ENCODE measurements around the gene FRK. TPM values are rescaled to one million over a fixed set of nuclear protein-coding genes. Genes with fewer than 3 reads are reported as not detected.
"Not testable (repeated sequence)": the region's sequence is repeated elsewhere in the genome, so short reads cannot be mapped to it uniquely, and the experiment has no call there.

Gene FRK, protein sequence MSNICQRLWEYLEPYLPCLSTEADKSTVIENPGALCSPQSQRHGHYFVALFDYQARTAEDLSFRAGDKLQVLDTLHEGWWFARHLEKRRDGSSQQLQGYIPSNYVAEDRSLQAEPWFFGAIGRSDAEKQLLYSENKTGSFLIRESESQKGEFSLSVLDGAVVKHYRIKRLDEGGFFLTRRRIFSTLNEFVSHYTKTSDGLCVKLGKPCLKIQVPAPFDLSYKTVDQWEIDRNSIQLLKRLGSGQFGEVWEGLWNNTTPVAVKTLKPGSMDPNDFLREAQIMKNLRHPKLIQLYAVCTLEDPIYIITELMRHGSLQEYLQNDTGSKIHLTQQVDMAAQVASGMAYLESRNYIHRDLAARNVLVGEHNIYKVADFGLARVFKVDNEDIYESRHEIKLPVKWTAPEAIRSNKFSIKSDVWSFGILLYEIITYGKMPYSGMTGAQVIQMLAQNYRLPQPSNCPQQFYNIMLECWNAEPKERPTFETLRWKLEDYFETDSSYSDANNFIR
- 24.3 TPM for total RNA-seq

DNA sequence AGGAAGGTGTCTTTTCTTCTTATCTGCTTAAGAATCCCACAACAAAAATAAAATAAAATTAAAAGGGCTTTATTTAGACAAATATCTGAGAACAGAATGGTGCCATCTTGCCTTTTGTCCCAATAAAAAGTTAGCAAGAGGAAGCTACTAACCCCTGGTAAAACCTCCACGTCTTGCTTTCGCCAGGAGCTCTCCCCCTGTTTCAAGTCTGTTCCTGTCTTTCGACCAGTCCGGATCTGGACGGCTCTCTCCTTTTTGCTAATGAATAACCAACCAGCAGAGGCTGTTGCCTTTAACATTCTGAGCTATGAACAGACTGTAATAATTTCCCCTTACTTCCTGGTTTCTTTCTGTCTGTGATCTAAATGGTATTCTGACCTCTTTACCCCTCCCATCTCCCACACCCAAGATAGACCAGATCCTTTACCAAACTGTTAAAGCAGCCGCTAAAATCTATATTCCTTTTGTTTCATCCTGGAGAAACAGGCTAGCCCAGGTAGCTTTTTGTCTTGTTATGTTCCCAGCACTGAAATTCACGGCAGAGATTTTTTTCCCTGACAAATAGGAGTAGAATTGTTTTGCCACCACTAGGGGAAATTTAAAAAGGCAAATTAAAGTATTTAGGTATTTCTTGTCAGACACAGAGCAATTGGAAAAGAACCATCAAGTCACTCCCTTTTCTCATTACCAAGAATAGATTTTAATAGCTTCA is at the start of gene FRK:
Gene FRK (minus strand): TSS at position 320 of the 712 bp plus-strand sequence. CDS start 580 bp downstream, outside the sequence.
- DNase-seq (ENCODE audit: low spot score), result peak; percentile 81

DNA sequence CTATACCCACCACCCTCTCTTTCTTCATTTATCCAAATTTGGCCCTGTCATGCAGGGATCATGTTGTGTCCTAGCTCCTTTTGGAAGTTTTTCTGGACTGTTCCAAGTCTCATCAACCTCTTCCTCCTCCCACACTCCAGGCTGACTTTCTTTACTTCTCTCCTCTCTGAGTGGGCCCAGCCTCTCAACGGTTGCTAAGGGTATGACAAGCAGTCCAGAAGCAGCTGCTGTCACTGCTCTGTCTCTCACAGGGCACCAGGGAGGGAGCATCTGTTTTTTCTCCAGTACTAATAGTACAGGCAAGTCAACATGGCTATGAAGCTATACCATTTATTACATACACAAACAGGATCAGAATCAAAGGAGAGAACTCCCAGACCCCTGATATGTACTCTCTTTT is 48.1 kb upstream of the FRK start:
- no peak for DNase-seq (ENCODE audit: low spot score)

DNA sequence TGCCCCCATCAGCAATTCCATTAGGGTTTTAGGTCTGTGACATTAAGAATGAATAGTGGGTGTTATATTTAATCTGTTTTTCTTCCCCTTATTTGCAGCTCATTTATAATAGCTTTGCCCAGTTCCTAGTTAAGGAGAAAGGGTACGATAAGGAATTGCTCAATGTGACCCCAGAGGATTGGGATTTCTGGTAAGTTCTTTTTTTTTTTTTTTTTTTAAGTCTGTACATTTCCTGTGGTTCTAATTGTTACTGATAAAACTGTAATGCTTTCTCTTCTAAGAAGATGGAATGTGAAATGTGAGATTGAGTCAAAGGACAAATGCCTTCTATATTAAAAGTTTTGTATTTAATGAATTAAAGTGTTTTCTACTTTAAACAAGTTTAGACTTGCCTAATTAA is 45.5 kb upstream of the FRK start:
- DNase-seq (ENCODE audit: low spot score), result no peak

DNA sequence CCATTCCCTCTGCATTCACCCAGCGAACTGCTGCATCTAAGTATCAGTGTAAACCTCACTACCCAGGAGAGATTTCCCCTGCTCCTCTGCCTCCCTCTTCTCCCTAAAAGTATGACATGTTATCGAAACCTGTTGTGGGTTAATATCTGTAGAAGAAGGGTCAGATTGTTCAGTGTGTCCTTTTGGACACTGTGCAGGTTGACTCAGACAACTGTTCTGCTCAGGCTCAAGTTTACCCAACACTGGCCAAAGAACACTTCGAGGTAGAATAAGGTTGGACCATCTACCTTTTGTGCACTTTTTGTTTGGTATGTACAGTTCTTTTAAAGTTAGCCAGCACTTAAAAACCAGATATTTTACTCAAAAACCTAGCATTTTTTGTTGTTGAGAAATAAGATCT is 44.6 kb upstream of the FRK start:
- no peak for DNase-seq (ENCODE audit: low spot score)

DNA sequence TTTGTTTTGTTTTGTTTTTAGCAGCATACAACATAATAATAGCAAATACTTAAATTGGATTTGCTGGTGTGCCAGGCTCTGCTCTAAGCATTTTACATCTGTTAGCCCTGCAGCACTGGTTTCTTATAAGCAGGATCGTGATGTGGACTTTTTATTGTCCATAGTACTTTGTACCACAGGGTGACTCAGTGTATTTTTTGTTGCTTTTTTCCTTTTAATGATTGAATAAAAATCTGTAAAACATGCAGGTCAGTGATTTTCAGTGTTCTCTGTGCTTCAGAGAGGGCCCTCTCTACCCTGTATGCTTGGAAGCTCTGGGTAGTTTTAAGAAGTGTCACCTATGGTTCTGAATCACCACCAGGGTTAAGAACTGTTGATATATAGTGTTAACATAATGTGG is 43.9 kb upstream of the FRK start:
- no peak for DNase-seq (ENCODE audit: low spot score)

DNA sequence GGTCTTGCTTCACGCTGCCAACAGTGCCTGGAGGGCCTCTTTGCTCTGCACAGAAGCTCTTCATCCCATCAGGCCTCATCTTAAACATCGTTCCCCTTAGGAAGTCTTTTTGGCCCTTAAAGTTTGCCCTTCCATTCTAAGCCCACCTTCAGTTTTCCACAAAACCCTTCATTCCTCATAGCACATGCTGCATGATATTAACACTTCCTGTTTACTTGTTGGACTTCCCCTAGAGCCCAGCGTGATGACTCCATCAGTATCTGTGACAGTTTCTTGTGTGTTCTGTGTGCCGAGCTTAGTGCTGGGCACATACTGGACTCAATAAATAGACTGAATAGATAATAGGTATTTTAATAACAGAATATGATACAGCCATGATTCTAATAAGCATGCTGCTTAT is 42.2 kb upstream of the FRK start:
- no peak for DNase-seq (ENCODE audit: low spot score)

DNA sequence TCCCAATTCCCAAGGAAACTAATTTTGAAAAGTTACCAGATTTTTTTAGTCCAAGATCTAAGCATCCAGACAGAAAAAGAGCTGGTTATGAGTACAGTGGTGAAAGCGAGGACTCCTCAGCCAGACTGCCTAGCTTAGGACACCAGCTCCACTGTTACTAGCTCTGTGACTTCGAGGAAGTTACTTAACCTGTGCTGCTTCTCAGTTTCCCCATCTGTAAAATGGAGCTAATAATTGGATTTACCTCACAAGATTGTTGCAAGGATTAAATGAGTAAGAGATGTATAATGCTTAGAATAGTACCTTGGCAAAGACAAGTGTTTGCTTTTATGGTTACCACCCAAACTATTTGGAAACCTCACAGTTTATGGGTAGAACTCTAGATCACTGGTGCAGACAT is 41.1 kb upstream of the FRK start:
- DNase-seq (ENCODE audit: low spot score), result no peak

DNA sequence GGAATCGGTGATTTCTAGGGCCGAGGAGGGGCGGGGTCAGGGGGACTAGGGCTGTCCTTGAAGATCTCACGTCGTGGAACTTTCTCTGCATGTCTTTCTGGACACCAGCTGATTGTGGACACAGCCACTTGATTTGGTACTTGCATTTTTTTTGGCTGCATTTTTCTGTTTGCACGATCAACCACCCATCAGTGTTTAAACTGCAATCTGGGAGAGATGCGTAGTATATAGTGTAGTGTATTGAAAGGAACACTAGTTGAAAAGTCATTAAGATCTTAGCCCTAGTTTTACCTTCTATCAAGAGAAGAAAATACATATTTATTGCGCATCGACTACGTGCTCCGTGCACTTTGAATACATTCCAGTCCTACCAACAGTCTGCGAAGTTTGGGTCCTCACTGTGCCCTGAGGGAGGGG is 40.6 kb upstream of the FRK start:
- DNase-seq (ENCODE audit: low spot score), result no peak

DNA sequence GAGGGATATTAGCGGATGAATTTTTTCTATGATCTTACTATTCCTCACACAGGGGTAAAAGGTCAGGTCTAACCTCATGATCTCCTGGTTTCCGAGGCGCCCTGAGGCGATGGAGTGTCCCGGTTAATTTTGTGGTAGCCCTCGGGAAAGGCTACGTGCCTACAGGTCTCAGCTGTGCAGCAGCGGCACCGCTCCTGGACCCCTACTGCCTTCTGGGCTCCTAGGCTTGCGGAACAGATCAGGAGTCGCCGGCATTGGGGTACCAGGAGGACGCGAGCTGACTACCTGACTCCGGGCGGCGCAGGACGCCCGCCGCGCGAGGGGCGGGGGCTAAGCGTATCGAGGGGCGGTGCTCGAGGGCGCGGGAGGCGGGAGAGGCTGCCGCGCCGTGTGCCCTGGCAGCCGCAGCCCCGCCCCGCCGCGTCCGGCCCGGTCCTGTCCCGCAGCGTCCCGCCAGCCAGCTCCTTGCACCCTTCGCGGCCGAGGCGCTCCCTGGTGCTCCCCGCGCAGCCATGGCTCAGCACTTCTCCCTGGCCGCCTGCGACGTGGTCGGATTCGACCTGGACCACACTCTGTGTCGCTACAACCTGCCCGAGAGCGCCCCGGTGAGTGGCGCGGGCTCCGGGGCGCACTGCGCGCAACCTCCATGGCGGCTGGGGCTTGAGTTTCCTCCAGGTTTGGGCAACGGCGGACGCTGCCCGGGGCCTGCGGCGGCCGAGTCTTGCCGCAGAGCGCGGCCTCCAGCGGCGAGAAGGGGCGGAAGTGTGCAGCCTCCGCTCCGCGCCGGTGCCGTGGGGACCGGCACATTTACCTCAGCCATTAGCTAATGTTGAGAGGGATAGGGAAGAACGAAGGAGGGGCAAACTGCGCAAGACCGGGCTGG is 40.0 kb upstream of the FRK start, which contains the start of gene NT5DC1:
Gene NT5DC1 (plus strand): TSS at position 435 of the 883 bp plus-strand sequence. CDS start 78 bp downstream, at position 513.
- peak; percentile 78 for DNase-seq (ENCODE audit: low spot score)

DNA sequence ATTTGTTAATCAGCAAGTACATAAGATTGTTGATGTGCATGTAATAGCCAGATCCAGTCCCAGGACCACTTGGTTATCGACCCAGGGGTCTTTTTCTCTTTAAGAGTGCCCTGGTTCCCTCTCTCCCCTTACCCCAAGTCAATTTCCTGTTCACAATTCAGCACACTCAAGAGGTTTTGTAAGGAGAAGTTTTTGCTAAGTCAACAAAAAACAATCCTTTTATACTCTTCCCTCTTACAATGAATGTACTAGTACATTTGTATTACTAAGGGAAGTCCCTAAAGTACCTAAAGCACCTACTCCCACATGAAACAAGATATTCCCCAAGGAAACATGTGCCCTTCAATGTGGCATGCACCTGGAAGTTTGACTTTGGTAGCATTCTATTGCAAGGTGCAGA is 38.3 kb upstream of the FRK start:
- DNase-seq (ENCODE audit: low spot score), result no peak

DNA sequence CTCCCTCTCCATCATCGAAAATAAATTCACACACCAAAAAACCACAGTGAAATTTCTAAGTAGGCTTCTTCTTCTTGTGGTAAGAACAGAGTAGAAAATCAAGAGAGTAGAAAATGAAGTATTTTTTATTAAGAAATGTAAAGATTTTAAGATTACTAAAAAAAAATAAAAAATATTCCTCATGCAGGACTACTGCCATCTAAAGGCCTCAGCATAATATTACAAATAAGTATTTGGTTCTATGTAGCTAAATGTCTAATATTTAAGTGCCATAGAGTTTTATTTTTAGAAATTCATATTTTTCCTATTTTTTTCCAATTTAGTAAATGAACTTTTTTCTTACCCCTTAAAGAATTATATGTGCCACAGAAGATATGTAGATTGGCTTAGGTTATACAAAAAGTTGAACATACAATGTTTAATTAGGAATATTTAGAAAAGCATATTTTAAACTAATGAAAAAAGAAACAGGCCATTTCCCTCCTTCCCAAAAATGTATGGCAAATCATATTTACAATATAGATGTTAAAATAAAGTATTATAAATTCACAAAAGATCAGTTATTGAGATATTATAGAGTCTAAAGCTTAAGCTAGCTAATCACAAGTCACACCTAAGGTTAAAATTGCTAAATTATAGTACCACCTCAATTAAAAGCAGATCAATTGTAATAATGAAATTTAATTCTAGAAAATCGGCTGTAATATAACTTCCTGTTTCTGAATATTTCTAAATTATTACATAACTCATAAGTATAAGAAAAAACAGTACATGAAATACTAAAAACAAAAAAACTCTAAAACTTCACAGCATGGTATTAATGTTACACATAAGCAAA is 36.5 kb upstream of the FRK start:
- DNase-seq (ENCODE audit: low spot score), result no peak

DNA sequence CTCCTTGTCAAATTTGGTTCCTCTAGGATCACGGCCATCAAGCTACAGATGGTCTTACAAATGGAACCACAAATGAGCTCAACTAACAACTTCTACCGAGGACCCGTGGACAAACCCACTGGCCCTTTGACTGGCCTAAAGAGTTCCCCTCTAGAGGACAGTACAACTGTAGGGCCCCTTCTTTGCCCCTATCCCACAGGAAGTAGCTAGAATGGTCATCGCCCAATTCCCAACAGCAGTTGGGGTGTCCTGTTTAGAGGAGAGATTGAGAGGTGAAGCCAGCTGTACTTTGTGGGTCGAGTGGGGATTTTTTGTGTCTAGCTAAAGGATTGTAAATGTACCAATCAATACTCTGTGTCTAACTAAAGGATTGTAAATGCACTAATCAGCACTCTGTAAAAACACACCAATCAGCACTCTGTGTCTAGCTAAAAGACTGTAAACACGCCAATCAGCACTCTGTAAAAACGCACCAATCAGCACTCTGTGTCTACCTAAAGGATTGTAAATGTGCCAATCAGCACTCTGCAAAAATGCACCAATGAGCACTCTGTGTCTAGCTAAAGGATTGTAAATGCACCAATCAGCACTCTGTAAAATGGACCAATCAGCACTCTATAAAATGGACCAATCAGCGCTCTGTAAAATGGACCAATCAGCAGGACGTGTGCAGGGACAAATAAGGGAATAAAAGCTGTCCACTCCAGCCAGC is 35.5 kb upstream of the FRK start:
- not testable (repeated sequence) for DNase-seq (ENCODE audit: low spot score)

DNA sequence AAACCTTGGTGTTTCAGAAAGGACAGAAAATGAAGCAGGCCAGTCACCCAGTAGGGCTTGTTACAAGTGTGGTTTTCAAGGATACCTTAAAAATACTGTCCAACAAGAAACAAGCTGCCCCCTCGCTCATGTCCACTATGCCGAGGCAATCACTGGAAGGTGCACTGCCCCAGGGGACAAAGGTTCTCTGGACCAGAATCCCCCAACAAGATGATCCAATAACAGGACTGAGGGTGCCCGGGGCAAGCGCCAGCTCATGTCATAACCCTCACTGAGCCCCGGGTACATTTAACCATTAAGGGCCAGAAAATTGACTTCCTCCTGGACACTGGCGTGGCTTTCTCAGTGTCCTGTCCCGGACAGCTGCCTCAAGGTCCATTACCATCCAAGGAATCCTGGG is 33.4 kb upstream of the FRK start:
- no peak for DNase-seq (ENCODE audit: low spot score)

DNA sequence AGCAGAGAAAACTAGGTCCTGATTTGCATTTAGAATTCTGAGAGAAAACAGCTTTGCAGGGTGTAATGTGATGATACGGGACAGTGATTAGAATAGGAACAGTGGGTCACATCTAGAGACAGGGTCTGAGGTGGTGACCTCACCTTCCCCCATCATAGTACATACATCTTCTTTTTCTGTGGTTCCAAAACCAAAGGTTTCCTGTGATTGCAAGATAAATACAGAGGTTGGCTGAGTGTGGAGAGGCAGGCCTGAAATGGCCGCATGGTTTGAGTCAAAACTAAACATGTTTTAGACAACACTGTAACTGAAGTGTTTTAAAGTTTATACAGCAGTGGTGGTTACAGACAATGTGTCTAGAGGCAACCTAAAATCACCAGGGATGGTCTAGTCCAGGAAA is 29.6 kb upstream of the FRK start:
- DNase-seq (ENCODE audit: low spot score), result no peak

DNA sequence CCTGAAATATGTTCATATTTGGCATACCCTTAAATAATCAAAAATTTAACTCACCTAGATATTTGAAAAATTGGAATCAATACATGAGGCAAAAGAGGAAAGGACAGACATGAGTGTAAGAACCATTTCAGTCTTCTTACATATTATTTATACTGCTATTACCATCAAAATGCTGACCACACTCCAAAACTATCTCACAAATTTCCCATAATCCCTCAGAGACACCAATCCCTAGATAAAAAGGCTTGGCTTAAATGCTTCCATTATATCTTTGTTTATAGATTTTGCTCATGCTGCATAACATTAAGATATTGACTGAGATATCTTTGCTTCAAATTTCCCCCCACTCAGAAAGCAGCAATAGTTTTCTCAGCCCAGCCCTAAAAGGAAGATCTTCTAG is 28.3 kb upstream of the FRK start:
- DNase-seq (ENCODE audit: low spot score), result no peak

DNA sequence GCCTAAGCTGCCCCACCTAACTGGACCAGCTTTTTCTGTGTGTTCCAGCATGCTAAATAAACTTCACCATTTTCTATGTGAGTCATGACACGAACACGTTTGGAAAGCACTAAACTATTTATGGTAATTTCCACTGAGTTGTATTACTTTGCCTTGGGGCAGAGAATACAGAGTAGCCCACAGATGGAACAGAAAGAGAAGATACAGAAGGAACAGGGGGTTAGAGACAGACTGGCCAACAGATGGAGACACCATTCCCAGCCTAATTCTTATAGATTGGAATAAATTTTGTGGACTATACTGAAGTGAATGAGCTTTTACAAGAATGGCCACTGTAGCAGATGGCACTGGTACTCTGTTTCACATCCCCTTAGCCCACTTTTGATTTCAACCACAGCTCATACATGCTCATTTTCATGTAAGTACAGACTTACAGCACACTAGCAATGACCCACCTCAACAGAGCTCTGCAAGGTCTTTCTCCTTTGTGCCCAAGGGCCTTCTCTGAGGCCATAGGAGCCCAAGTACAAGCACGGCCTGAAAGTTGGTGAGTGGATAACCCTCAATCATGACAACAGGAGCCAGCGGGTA is 26.8 kb upstream of the FRK start:
- no peak for DNase-seq (ENCODE audit: low spot score)

DNA sequence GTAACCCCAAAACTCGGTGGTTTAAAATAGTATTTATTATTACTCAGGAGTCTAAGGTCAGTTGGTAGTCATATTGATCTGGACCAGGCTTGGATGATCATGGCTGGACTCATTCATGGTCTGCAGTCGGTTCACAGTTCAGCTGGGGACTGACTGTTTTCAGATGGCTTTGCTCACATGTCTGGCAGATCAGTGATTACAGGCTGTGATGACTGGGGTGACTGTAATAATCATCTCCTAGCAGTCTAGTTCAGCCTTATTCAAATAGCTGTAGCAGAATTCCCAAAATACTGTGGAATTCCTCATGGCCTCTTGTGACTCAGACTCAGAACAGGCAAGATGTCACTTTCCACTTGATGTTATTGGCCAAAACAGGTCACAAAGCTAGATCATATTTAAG is 23.6 kb upstream of the FRK start:
- no peak for DNase-seq (ENCODE audit: low spot score)

DNA sequence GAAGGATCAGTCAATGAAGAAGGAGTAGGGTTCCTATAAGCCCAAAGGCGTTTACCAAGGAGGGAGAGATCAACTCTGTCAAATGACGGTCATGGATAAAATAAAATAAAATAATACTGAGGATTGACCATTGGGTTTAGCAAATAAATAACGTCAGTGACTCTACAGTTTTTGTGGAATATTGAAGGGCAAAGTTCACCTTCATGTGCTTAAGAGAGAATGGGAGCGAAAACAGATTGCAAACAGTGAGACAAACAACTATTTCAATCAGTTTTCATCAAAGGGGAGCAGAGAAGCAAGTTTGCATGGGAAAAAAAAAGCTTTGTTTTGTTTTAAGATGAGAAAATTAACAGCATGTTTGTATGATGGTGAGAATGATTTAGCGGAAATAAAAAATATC is 22.4 kb upstream of the FRK start:
- no peak for DNase-seq (ENCODE audit: low spot score)

DNA sequence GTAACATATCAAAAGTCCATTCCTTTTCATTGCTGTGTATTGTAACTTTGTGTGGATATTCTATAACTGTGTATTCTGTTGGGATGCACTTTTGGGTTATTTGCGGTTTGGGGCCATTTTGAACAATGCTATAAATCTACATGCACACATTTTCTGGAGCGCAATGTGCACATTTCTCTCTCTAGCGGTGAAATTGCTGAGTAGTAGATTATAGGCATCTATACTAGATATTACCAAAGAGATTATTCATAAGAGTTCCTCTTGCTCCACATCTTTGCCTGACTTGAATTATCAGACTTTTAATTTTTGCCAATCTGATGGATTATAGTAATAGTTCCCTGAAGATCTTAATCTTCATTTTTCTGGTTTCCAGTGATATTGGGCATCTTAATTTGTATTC is 18.3 kb upstream of the FRK start:
- DNase-seq (ENCODE audit: low spot score), result no peak

DNA sequence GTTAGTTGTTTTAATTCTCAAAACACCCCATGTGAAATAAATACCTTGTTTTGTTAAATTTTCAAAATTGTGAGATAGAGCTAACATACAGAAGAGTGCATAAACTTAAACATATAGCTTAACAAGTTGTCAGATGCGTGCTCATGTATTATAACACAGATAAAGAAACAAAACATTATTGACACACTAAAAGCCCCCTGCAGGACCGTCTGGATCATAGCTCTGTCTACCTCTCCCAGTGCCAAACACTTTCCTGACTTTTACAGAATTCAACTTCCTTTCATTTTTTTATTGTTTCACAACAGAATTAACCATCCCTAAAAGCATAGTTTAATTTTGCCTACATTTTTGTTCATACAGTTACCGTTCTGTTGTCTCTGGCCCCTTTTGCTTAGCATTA is 17.8 kb upstream of the FRK start:
- DNase-seq (ENCODE audit: low spot score), result no peak
